Measurements from ENCODE around the gene ELMO3.
A peak's percentile ranks its signal among the peaks of the same experiment; 100 is the strongest.

Gene ELMO3

GRCh38 chr16:67163999-67164558 lies 34.9 kb upstream of the ELMO3 start:
- no peak for DNase-seq

- DNase-seq, result no peak
Measured at GRCh38 chr16:67164599-67165061, 34.3 kb upstream of the ELMO3 start, which contains the start of gene HSF4. HSF4 (plus strand) TSS chr16:67164745; CDS start chr16:67164812, 67 bp downstream.

- no peak for DNase-seq
Measured at GRCh38 chr16:67165121-67166078, 33.5 kb upstream of the ELMO3 start.

GRCh38 chr16:67166110-67166547 lies 32.8 kb upstream of the ELMO3 start:
- DNase-seq, result no peak

GRCh38 chr16:67166598-67167168 lies 32.2 kb upstream of the ELMO3 start:
- DNase-seq, result no peak

GRCh38 chr16:67167588-67167987 lies 31.3 kb upstream of the ELMO3 start:
- DNase-seq, result no peak

GRCh38 chr16:67169011-67169451 lies 29.9 kb upstream of the ELMO3 start:
- no peak for DNase-seq

- no peak for DNase-seq
Measured at GRCh38 chr16:67169642-67170167, 29.2 kb upstream of the ELMO3 start.

GRCh38 chr16:67170168-67170948 lies 28.6 kb upstream of the ELMO3 start, which contains the start of gene NOL3:
NOL3 (plus strand) TSS chr16:67170538.
- no peak for DNase-seq

- DNase-seq, result no peak
Measured at GRCh38 chr16:67170949-67171649, 27.8 kb upstream of the ELMO3 start.

GRCh38 chr16:67173323-67173722 lies 25.6 kb upstream of the ELMO3 start:
- no peak for DNase-seq

GRCh38 chr16:67173808-67174705 lies 24.9 kb upstream of the ELMO3 start:
- peak; percentile 57 for DNase-seq

GRCh38 chr16:67174706-67175231 lies 24.2 kb upstream of the ELMO3 start:
- no peak for DNase-seq

- no peak for DNase-seq
Measured at GRCh38 chr16:67176662-67177061, 22.3 kb upstream of the ELMO3 start.

- DNase-seq, result peak; percentile 63
Measured at GRCh38 chr16:67177743-67178699, 20.9 kb upstream of the ELMO3 start.

GRCh38 chr16:67179421-67180080 lies 19.4 kb upstream of the ELMO3 start:
- DNase-seq, result no peak

GRCh38 chr16:67180166-67180565 lies 18.8 kb upstream of the ELMO3 start:
- no peak for DNase-seq

GRCh38 chr16:67181346-67181745 lies 17.6 kb upstream of the ELMO3 start:
- no peak for DNase-seq
